ENCODE measurements around the gene GALNT15.

The GALNT15 gene

GRCh38 chr3:16247282-16248061 is 73.0 kb downstream of the GALNT15 start:
- DNase-seq = peak; percentile 54 to 97 (median 84)
- intact Hi-C loops (cut with DNase I) = loop anchor here (1.0 to 2.0 kb wide), 3 partner anchors 69 to 433 kb away; no protein-coding TSS in a partner anchor

DNA sequence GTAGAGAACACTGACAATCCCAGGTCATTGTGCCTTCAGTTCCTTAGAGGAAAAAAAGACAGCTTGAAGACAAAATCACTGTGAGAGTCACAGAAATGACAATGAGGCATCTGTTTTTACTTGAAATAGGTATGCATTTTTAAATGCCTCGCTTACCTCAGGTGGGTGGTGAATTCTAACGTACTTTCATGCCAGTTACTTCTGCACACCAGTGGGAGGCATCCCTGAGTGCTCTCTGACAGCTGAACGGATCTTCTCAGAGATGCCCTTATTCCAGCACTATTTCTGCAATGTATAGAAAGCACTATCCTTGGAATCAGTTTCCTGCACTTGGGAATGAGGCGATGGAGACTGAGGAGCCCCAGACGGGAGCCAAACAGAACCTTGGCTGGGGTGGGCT is 74.1 kb downstream of the GALNT15 start:
- intact Hi-C loops (cut with DNase I) = no loop called here
- DNase-seq = no peak

- intact Hi-C loops (cut with DNase I) = no loop called here
- no peak for DNase-seq
Observed at GRCh38 chr3:16249336-16249735, 74.9 kb downstream of the GALNT15 start.

DNA sequence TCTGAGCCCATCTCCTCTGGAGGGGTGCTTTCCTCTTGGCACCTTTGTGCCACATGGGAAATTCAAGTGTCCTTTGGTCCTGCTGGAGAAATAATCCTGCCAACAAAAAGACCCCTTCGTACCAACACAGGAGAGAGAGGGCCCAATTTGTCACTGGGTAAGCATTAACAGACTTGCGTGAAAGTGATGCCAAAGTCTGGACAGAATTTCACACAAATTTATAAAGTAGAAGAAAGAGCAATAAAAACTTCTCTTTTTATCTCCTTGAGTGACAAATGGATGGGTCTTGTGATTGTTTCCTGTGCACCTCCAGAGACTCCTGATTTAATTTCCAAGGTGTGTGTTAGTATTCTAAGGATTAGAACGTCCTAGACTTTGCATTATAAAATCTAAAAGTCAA is 75.4 kb downstream of the GALNT15 start:
- intact Hi-C loops (cut with DNase I) = no loop called here
- no peak for DNase-seq

- peak in 1 of 10 donors; percentile 77 for DNase-seq
- intact Hi-C loops (cut with DNase I) = no loop called here
Observed at GRCh38 chr3:16251316-16252085, 77.0 kb downstream of the GALNT15 start.

DNA sequence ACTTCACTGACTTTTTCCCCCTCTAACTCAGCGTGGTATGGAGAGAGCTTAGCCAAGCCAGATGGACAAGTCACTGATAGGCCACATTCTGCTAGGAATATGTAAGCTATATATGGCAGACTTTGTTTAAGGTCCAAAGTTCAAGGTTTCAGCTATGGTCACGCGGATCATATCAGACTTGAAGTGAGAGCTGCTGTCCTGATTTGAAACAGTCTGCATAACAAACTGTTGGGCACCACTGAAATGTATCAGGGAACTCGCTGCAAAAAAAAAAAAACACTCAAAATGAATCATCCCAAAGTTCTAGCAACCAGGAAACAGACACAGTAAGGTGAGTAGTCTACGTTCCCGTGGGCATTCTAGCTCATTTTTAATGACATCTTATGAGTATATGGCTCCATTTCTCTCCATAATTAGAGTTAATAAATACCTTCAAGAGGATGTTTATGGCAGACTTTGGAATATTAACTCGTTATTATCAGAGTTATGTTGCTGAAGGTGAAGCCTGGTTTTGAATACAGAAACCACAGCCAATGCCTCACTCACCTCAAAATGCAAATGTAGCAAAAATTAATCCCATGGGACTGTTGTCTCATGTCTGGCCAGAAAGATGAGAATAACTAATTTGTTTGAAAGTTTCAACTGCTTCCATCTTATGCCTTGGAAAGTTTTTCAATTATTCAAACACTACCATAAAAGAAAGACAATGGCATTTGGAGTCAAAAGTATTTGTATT is 77.9 kb downstream of the GALNT15 start:
- DNase-seq = no peak
- intact Hi-C loops (cut with DNase I) = no loop called here

- intact Hi-C loops (cut with DNase I) = no loop called here
- DNase-seq = no peak
Observed at GRCh38 chr3:16252988-16253387, 78.5 kb downstream of the GALNT15 start.

- intact Hi-C loops (cut with DNase I) = no loop called here
- DNase-seq = peak in 8 of 10 donors; percentile 28 to 92 (median 64)
Observed at GRCh38 chr3:16253601-16254000, 79.1 kb downstream of the GALNT15 start.

DNA sequence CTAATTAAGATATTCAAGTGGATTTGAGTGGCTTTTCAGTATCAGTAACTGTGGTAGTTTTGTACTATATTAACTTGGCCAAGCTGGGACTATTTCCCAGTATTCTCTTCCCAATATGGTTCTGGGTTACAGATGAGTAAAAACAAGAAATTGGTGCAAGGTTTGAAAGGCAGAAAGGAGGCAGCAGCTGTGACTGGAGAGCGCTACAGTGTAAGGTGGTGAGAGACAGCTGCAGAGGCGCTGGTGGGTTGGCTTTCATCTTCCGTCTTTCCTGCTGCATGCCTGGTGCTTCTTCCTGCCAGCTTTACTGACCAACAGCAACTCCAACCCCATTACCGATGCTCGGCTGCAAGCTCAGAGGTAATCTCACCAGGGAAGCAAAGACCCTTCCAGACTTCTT is 80.4 kb downstream of the GALNT15 start:
- DNase-seq = peak in 1 of 10 donors; percentile 63
- intact Hi-C loops (cut with DNase I) = no loop called here

DNA sequence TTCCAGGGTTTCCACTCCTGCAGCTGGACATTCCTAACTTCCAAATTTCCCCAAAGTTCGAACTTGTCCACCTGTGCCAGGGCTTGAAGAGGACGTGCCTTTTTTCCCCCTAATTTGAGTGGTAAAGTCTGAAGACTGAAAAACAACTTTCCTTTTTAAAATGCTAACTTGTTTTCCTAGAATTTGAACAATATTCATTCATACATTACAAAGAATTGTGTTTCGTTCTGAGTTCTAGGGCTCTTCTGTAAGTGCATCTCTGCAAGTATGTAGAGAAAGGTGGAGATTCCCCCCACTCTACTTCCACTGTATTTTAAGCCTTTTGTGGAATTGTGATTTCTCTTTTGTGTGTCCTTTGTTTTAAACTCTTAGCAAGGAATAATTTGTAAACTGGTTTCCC is 80.8 kb downstream of the GALNT15 start:
- intact Hi-C loops (cut with DNase I) = no loop called here
- no peak for DNase-seq

DNA sequence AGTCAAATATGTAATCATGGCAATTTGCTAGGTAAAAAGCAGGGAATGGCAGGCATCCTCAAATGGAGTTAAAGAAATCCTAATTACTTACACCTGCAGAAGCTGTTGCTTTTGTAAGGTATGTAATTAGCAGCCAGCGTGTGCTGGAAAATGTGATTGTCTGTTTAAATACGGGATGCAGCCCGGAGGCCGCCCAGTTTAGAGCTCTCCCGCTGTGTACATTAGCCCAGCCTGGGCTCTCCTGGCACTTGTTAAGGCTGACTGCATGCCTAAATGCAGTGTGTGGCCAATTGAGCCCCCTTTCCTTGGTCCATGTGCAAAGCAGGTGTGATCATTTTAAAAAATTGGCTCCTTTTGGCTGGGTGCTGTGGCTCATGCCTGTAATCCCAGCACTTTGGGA is 81.2 kb downstream of the GALNT15 start:
- intact Hi-C loops (cut with DNase I) = no loop called here
- no peak for DNase-seq

- DNase-seq = no peak
- intact Hi-C loops (cut with DNase I) = no loop called here
Observed at GRCh38 chr3:16257309-16257708, 82.8 kb downstream of the GALNT15 start.

- intact Hi-C loops (cut with DNase I) = no loop called here
- DNase-seq = no peak
Observed at GRCh38 chr3:16258177-16258576, 83.7 kb downstream of the GALNT15 start.

DNA sequence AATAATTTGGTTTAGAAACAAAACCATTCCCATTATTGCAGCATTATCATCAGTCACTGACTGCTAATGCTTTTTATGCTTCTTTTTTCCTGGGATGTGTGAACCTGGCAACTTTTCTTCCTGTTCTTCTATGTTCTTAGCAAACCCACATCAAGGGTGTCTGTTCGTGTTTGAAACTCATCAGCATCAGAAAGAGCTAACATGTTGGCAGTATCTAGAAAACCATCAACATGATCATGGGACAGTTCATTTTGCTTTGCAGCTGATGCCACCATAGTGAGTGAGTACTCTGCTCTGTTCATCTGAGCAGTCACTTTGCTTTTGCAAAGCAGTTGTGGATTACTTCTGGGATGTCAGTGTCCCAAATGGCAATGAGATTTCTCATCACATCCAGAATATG is 84.4 kb downstream of the GALNT15 start:
- no peak for DNase-seq
- intact Hi-C loops (cut with DNase I) = no loop called here

DNA sequence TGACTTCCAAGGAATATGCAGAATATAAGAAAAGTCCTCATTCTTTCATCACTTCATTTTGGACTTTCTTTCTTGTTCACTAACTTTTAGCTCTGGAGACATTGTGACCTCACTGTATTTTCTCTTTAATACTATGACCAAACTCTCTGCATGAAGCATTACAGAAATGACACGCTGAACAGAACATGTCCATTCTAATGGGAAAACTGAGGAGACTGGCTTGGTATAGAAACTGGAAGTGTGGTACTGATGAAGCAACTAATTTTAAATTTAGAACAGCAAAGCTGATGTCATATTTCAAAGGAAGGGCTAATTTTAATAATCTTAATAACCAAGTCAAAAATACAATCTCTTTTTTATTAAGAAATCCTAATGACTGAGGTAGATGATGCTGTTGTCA is 85.6 kb downstream of the GALNT15 start:
- DNase-seq = no peak
- intact Hi-C loops (cut with DNase I) = no loop called here

- intact Hi-C loops (cut with DNase I) = no loop called here
- no peak for DNase-seq
Observed at GRCh38 chr3:16262174-16262573, 87.7 kb downstream of the GALNT15 start.

DNA sequence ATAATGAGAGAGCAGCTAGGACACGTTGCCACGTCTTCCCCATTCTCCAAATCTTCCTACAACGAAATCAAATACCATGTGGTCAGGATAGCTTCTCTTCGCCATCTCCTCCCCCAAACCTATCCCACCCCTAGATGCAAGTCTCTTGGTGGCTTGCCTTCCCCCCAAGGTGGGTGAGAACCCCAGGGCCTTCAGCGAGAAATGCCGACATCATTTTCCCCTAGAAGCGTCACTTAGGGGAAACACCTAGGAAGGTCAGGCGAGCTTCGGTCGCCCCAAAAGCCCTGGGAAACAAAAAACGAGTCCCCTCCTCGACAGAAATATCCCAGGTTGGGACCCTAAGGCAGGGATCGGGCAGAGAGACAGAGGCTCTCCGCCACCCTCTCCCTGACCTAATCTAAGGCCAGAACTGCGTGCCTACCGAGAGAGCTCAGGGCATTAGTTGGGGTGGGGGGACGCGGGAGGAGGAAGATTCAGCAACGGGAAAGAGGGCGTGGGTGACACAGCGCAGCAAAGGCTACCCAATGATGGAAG is 89.8 kb downstream of the GALNT15 start:
- intact Hi-C loops (cut with DNase I) = no loop called here
- DNase-seq = no peak

GRCh38 chr3:16264708-16265454 is 90.4 kb downstream of the GALNT15 start, which contains the start of the genes DPH3 and OXNAD1:
TSS of gene DPH3 (minus strand) at chr3:16264943. CDS start at chr3:16264876, 67 bp downstream.
TSS of gene OXNAD1 (plus strand) at chr3:16265212. CDS start at chr3:16270953, 5,741 bp downstream.
- DNase-seq = peak; percentile 97 to 100 (median 98)
- intact Hi-C loops (cut with DNase I) = no loop called here

GRCh38 chr3:16265455-16265786 is 90.9 kb downstream of the GALNT15 start:
- intact Hi-C loops (cut with DNase I) = no loop called here

GRCh38 chr3:16266714-16267113 is 92.2 kb downstream of the GALNT15 start:
- DNase-seq = no peak
- intact Hi-C loops (cut with DNase I) = no loop called here

More at GRCh38 chr3:16265455-16265786, 90.9 kb downstream of the GALNT15 start:
- DNase-seq = no peak

Data from posterior cingulate gyrus (tissue), 11 donors.